Measurements from ENCODE around the gene LNPEP. TPM values are rescaled to one million over a fixed set of nuclear protein-coding genes. Genes with fewer than 3 reads are reported as not detected.
"Not testable (repeated sequence)": the region's sequence is repeated elsewhere in the genome, so short reads cannot be mapped to it uniquely, and the experiment has no call there.

The LNPEP gene
- total RNA-seq, 2 donors from 2014 or later, result 108 to 180 TPM

GRCh38 chr5:96913233-96913632 is 22.6 kb upstream of the LNPEP start:
- Mint-ChIP-seq H3K4me1 (ENCODE audit: low read depth in 2 of 2) (peaks cover 9 to 20% of the 10 kb centered on the region in 2 donors), H3K9me3 (no peaks in the 10 kb centered on the region), H3K27ac (no peak overlapping the region), H3K27me3 (no peaks in the 10 kb centered on the region), H3K36me3 (peaks cover 33% of the 10 kb centered on the region), H3K4me3 (no peak overlapping the region)
- ATAC-seq (no peak), DNase-seq (ENCODE audit: low spot score) (no peak)

GRCh38 chr5:96919754-96920197 is 16.1 kb upstream of the LNPEP start:
- peaks cover 24% of the 10 kb centered on the region for H3K36me3 Mint-ChIP-seq
- peaks cover 34 to 39% of the 10 kb centered on the region in 2 donors for H3K4me1 Mint-ChIP-seq (ENCODE audit: low read depth in 2 of 2)
- peak; percentile 74 for DNase-seq (ENCODE audit: low spot score)

GRCh38 chr5:96920744-96921355 is 15.0 kb upstream of the LNPEP start:
- Mint-ChIP-seq H3K4me3 (peak overlapping the region; percentile 20), H3K27ac (peak overlapping the region; percentile 65 to 87), H3K36me3 (peaks cover 24% of the 10 kb centered on the region)

More at GRCh38 chr5:96919754-96920197, 16.1 kb upstream of the LNPEP start:
- no peaks in the 10 kb centered on the region for H3K9me3 Mint-ChIP-seq
- no peaks in the 10 kb centered on the region for H3K27me3 Mint-ChIP-seq
- peak overlapping the region; percentile 20 for H3K4me3 Mint-ChIP-seq
- peak overlapping the region; percentile 65 to 87 for H3K27ac Mint-ChIP-seq
- peak; percentile 96 to 98 for ATAC-seq

DNA sequence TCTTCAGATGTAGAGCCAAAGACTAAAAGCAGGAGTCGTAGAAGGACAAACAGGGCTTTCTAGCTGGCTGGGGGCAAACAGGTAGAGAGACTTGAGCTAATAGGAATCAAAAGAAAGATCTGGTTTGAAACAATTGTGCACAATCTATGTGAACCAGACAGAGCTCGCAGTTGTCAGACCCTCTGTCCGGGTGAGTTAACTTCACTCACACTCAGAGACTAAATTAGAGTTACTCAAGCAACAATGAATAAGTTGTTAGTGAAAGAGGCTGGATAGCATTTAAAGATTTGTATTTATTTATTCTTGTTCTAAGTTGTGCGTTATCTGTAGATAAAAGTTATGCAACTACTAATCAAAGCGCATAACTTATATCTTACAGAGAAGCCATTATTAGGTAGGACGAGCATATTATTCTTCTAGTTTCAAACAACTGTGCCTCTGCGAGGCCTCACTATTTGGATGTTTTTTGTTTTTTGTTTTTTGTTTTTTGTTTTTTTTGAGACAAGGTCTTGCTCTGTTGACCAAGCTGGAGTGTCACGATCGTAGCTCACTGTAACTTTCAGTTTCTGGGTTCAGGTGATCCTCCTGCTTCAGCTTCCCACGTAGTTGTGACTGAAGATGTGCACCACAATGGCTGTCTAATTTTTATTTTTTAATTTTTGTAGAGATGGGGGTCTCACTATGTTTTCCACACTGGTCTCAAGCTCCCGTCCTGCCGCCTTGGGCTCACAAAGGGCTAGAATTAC is 13.2 kb upstream of the LNPEP start:
- Mint-ChIP-seq H3K9me3 (no peaks in the 10 kb centered on the region), H3K36me3 (peaks cover 15% of the 10 kb centered on the region), H3K4me1 (ENCODE audit: low read depth in 2 of 2) (peaks cover 34 to 39% of the 10 kb centered on the region in 2 donors), H3K4me3 (no peak overlapping the region), H3K27me3 (no peaks in the 10 kb centered on the region), H3K27ac (peak overlapping the region; percentile 26 to 29)
- no peak for DNase-seq (ENCODE audit: low spot score)
- no peak for ATAC-seq

More at GRCh38 chr5:96920744-96921355, 15.0 kb upstream of the LNPEP start:
- no peaks in the 10 kb centered on the region for H3K9me3 Mint-ChIP-seq
- DNase-seq (ENCODE audit: low spot score) (no peak), ATAC-seq (no peak)
- peaks cover 34 to 39% of the 10 kb centered on the region in 2 donors for H3K4me1 Mint-ChIP-seq (ENCODE audit: low read depth in 2 of 2)
- no peaks in the 10 kb centered on the region for H3K27me3 Mint-ChIP-seq

- H3K36me3 Mint-ChIP-seq, result peaks cover 13% of the 10 kb centered on the region
- no peak overlapping the region for H3K4me3 Mint-ChIP-seq
- peaks cover 34 to 39% of the 10 kb centered on the region in 2 donors for H3K4me1 Mint-ChIP-seq (ENCODE audit: low read depth in 2 of 2)
- H3K27me3 Mint-ChIP-seq, result no peaks in the 10 kb centered on the region
- DNase-seq (ENCODE audit: low spot score) (no peak), ATAC-seq (no peak)
- peak overlapping the region; percentile 46 to 72 for H3K27ac Mint-ChIP-seq
- no peaks in the 10 kb centered on the region for H3K9me3 Mint-ChIP-seq
These were observed 11.8 kb upstream of the LNPEP start for GRCh38 chr5:96924016-96924443.

GRCh38 chr5:96926276-96926675 is 9.6 kb upstream of the LNPEP start:
- ATAC-seq, result no peak
- DNase-seq (ENCODE audit: low spot score), result no peak
- Mint-ChIP-seq H3K36me3 (peaks cover 4% of the 10 kb centered on the region), H3K4me1 (ENCODE audit: low read depth in 2 of 2) (peaks cover 37 to 41% of the 10 kb centered on the region in 2 donors), H3K27me3 (no peaks in the 10 kb centered on the region), H3K27ac (no peak overlapping the region), H3K9me3 (no peaks in the 10 kb centered on the region), H3K4me3 (no peak overlapping the region)

DNA sequence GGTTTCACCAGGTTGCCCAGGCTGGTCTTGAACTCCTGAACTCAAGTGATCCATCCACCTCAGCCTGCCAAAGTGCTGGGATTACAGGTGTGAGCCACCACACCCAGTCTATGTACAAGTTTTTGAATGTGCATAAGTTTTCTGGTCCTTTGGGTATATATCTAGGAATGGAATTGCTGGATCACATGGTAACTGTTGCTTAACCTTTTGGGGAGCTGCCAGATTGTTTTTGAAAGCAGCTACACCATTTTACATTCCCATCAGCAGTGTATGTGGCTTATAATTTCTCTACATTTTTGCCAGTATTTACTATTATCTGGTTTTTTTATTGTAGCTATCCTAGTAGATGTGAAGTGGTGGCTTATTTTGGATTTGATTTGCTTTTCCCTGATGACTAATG is 8.9 kb upstream of the LNPEP start:
- DNase-seq (ENCODE audit: low spot score) (no peak), ATAC-seq (no peak)
- H3K36me3 Mint-ChIP-seq, result peaks cover 4% of the 10 kb centered on the region
- no peaks in the 10 kb centered on the region for H3K27me3 Mint-ChIP-seq
- no peak overlapping the region for H3K4me3 Mint-ChIP-seq
- H3K9me3 Mint-ChIP-seq, result no peaks in the 10 kb centered on the region
- H3K4me1 Mint-ChIP-seq (ENCODE audit: low read depth in 2 of 2), result peaks cover 38 to 44% of the 10 kb centered on the region in 2 donors
- no peak overlapping the region for H3K27ac Mint-ChIP-seq

DNA sequence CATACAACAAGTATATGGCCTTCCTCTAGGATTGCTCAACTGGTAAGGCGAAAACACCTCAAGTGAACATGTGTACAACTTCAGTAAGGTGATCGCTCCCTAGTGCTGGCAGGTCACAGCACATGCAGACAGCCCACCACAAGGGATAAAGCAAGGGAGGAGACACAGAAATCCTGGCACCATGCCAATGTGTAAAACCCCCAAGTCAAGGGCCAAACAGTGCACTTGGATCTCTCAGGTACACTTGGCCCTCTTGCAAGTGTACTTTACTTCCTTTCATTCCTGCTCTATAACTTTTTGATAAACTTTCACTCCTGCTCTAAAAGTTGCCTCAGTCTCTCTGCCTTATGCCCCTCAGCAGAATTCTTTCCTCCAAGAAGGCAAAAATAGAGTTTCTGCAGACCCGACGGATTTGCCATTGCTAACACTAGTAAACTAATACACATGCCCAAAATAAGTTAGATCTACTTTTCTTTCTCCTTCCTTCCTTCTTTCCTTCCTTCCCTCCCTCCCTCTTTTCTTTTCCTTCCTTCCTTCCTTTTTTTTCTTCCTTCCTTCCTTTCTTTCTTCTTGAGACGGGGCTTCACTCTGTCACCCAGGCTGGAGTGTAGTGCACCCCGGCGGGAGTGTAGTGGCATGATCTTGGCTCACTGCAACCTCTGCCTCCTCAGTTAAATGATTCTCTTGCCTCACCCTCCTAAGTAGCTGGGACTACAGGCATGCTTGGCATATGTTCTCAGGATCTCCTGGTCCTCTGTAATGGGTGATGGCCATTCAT is 6.8 kb upstream of the LNPEP start:
- Mint-ChIP-seq H3K4me3 (no peak overlapping the region), H3K4me1 (ENCODE audit: low read depth in 2 of 2) (peaks cover 46 to 57% of the 10 kb centered on the region in 2 donors), H3K9me3 (no peaks in the 10 kb centered on the region), H3K27ac (no peak overlapping the region), H3K27me3 (no peaks in the 10 kb centered on the region), H3K36me3 (peaks cover 4% of the 10 kb centered on the region)
- ATAC-seq (no peak), DNase-seq (ENCODE audit: low spot score) (no peak)

- peak overlapping the region in 1 of 2 donors; percentile 95 for H3K27ac Mint-ChIP-seq
- peaks cover 48 to 60% of the 10 kb centered on the region in 2 donors for H3K4me1 Mint-ChIP-seq (ENCODE audit: low read depth in 2 of 2)
These were observed 5.8 kb upstream of the LNPEP start for GRCh38 chr5:96930058-96930457.

DNA sequence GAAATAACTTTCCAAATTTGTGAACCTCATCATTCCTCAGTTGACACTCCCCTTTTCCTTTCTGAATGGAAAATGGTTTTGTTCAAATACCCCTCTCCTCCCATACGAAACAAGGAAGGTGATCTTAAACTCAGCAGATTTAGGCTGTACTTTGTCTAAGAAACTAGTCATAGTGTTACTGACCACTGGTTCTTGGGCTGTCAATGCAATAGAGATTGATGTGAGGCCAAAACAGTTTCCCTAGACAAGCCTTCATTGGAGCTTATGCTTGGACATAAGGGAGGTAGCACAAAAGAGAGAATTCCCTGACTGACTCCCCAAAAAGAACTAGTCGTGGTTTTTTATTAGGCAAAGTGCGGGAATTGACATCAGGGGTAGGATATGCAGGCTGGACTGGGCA is 5.3 kb upstream of the LNPEP start:
- DNase-seq (ENCODE audit: low spot score), result no peak
- Mint-ChIP-seq H3K9me3 (no peaks in the 10 kb centered on the region), H3K4me1 (ENCODE audit: low read depth in 2 of 2) (peaks cover 52 to 60% of the 10 kb centered on the region in 2 donors), H3K4me3 (no peak overlapping the region), H3K27me3 (no peaks in the 10 kb centered on the region), H3K36me3 (peaks cover 4% of the 10 kb centered on the region), H3K27ac (peak overlapping the region in 1 of 2 donors; percentile 95)
- no peak for ATAC-seq

More at GRCh38 chr5:96930058-96930457, 5.8 kb upstream of the LNPEP start:
- Mint-ChIP-seq H3K36me3 (peaks cover 4% of the 10 kb centered on the region), H3K9me3 (no peaks in the 10 kb centered on the region), H3K4me3 (no peak overlapping the region), H3K27me3 (no peaks in the 10 kb centered on the region)
- no peak for ATAC-seq
- no peak for DNase-seq (ENCODE audit: low spot score)

GRCh38 chr5:96931037-96931436 is 4.8 kb upstream of the LNPEP start:
- Mint-ChIP-seq H3K4me1 (ENCODE audit: low read depth in 2 of 2) (peaks cover 52 to 60% of the 10 kb centered on the region in 2 donors), H3K27ac (peak overlapping the region; percentile 93 to 95), H3K4me3 (peak overlapping the region; percentile 90)
- not testable (repeated sequence) for H3K27me3 Mint-ChIP-seq; H3K9me3 Mint-ChIP-seq; DNase-seq (ENCODE audit: low spot score); H3K36me3 Mint-ChIP-seq; ATAC-seq

- DNase-seq (ENCODE audit: low spot score) (no peak), ATAC-seq (no peak)
- Mint-ChIP-seq H3K36me3 (peaks cover 4% of the 10 kb centered on the region), H3K4me1 (ENCODE audit: low read depth in 2 of 2) (peaks cover 52 to 61% of the 10 kb centered on the region in 2 donors), H3K27ac (peak overlapping the region; percentile 93 to 95), H3K27me3 (no peaks in the 10 kb centered on the region), H3K9me3 (no peaks in the 10 kb centered on the region), H3K4me3 (peak overlapping the region; percentile 90)
These were observed 4.3 kb upstream of the LNPEP start for GRCh38 chr5:96931605-96932004.

GRCh38 chr5:96932026-96932425 is 3.9 kb upstream of the LNPEP start:
- Mint-ChIP-seq H3K27me3 (no peaks in the 10 kb centered on the region), H3K4me3 (peak overlapping the region; percentile 90), H3K36me3 (peaks cover 4% of the 10 kb centered on the region), H3K27ac (peak overlapping the region; percentile 93 to 95), H3K9me3 (no peaks in the 10 kb centered on the region), H3K4me1 (ENCODE audit: low read depth in 2 of 2) (peaks cover 54 to 65% of the 10 kb centered on the region in 2 donors)
- DNase-seq (ENCODE audit: low spot score) (no peak), ATAC-seq (no peak)

Measured in natural killer cell treated with Interleukin-12 subunit alpha and Interleukin-12 subunit beta and Interleukin-15 and Interleukin-18, amount 100 ng/mL, for 72 hours (primary cell).